ENCODE results near the gene GPANK1.
A peak's percentile ranks its signal among the peaks of the same experiment; 100 is the strongest.

The GPANK1 gene

GRCh38 chr6:31686483-31686882 is 21.7 kb upstream of the GPANK1 start:
- no peak for TF ChIP-seq CTCF (IDR thresholded peaks at IDR 0.05; ENCODE audit: low read depth, low read length, missing control alignments)
- no peak for DNase-seq (ENCODE audit: extremely low read depth, low read depth)
- H3K4me3 ChIP-seq (replicated peaks; ENCODE audit: low read depth, low read length): no peak overlapping the region

GRCh38 chr6:31683591-31683990 is 18.8 kb upstream of the GPANK1 start:
- no peak for TF ChIP-seq CTCF (IDR thresholded peaks at IDR 0.05; ENCODE audit: low read depth, low read length, missing control alignments)
- H3K4me3 ChIP-seq (replicated peaks; ENCODE audit: low read depth, low read length): no peak overlapping the region
- DNase-seq (ENCODE audit: extremely low read depth, low read depth): no peak

- no peak for DNase-seq (ENCODE audit: extremely low read depth, low read depth)
- H3K4me3 ChIP-seq (replicated peaks; ENCODE audit: low read depth, low read length): peak overlapping the region; percentile 45
- TF ChIP-seq CTCF (IDR thresholded peaks at IDR 0.05; ENCODE audit: low read depth, low read length, missing control alignments): no peak
Measured at GRCh38 chr6:31681135-31681671, 16.4 kb upstream of the GPANK1 start.

GRCh38 chr6:31680226-31681134 is 15.7 kb upstream of the GPANK1 start, which contains the start of gene LY6G5C:
Gene LY6G5C (minus strand): TSS chr6:31681067. CDS start chr6:31680373, 694 bp downstream.
- peak within 1 kb of the TSS; percentile 45 for H3K4me3 ChIP-seq (replicated peaks; ENCODE audit: low read depth, low read length)
- TF ChIP-seq CTCF (IDR thresholded peaks at IDR 0.05; ENCODE audit: low read depth, low read length, missing control alignments): peak; percentile 55
- DNase-seq (ENCODE audit: extremely low read depth, low read depth): no peak

- DNase-seq (ENCODE audit: extremely low read depth, low read depth): no peak
- H3K4me3 ChIP-seq (replicated peaks; ENCODE audit: low read depth, low read length): no peak overlapping the region
- TF ChIP-seq CTCF (IDR thresholded peaks at IDR 0.05; ENCODE audit: low read depth, low read length, missing control alignments): no peak
Measured at GRCh38 chr6:31677955-31678354, 13.2 kb upstream of the GPANK1 start.

- H3K4me3 ChIP-seq (replicated peaks; ENCODE audit: low read depth, low read length): no peak overlapping the region
- TF ChIP-seq CTCF (IDR thresholded peaks at IDR 0.05; ENCODE audit: low read depth, low read length, missing control alignments): no peak
- no peak for DNase-seq (ENCODE audit: extremely low read depth, low read depth)
Measured at GRCh38 chr6:31676904-31677303, 12.1 kb upstream of the GPANK1 start.

Measured in HFF-Myc (cell line).